Right cardiac atrium (tissue), 5 donors: Measurements from ENCODE around the gene ASXL1. TPM values are rescaled to one million over a fixed set of nuclear protein-coding genes. Genes with fewer than 3 reads are reported as not detected.

Experiments
- ATAC-seq, 2 donors: fragments of 200-7000 bp; cut with Tn5 transposase; one replicate each; pipeline versions ENCODE4 v1.8.0 to v1.9.1; 2020; ENCODE audit warnings: moderate library complexity in 2 of 2, mild to moderate bottlenecking in 1 of 2
- DNase-seq, 3 donors: peaks; one replicate each; pipeline ENCODE4 v3.0.0-alpha.2; 2020
- H3K27ac ChIP-seq: one replicate; pipeline ENCODE4 v1.5.1; 2013; ENCODE audit warnings: mild to moderate bottlenecking, low read length, control low read depth, moderate library complexity
- H3K27me3 ChIP-seq: one replicate; pipeline ENCODE4 v1.6.1; 2013; ENCODE audit not compliant: control insufficient read depth, insufficient read depth
- H3K4me1 ChIP-seq: one replicate; pipeline ENCODE4 v1.6.1; 2013; ENCODE audit warnings: low read length; ENCODE audit not compliant: control insufficient read depth, insufficient read depth
- H3K4me3 ChIP-seq: one replicate; pipeline ENCODE4 v1.5.1; 2013; ENCODE audit warnings: low read length, control low read depth
- H3K9me3 ChIP-seq: one replicate; pipeline ENCODE4 v1.6.1; 2013; ENCODE audit warnings: low read length; ENCODE audit not compliant: control insufficient read depth
- WGBS: extraction: QIAGEN DNeasy Blood & Tissue Kit; methylation state at CpG from one replicate; pipeline ENCODE4 v1.1.7; 2013; 5-methylcytosine and 5-hydroxymethylcytosine counted together
- intact Hi-C, 4 donors: fragments of 100-400 bp; cut with DNase I; formaldehyde crosslinking; loops; one replicate each; pipeline versions ENCODE4 v1.11.0 to v1.14.0; 2022 to 2023
- polyA plus RNA-seq: library from polyadenylated mRNA; stranded (reverse); fragments of 200-250 nt; gene quantifications from one replicate; pipeline ENCODE4 v1.2.3, GENCODE V29; 2013
- total RNA-seq, 4 donors: library from RNA; stranded (reverse); fragmentation: NEBNext Ultra II Directional; extraction: Animal tissue kit (Norgen Biotek cat#: 25700); gene quantifications; one replicate each; pipeline ENCODE4 v1.2.1, GENCODE V29; 2021
- donor health status: healthy with polysubstance abuse.
- donor health status: DM: no; HTN: yes; CAD: no.
- donor health status: DM: no; HTN: no; CAD: no.
- donor health status: DM: no; HTN: yes; CAD: no; lungs with severe emphysema.
- donor health status: DM: yes; HTN: yes; CAD: no.

ASXL1 gene
- total and polyA plus RNA-seq, 5 donors = 19.1 to 51.3 (median 37.0) TPM

GRCh38 chr20:32479012-32479411 is 120.9 kb downstream of the ASXL1 start:
- H3K27me3 ChIP-seq = no peaks in the 10 kb centered on the region
- intact Hi-C loops = no loop called here
- no peaks in the 10 kb centered on the region for H3K9me3 ChIP-seq
- H3K4me1 ChIP-seq = peaks cover 15% of the 10 kb centered on the region
- ATAC-seq (no peak), DNase-seq (no peak)
- WGBS = 89% methylated on average over 5 of the region's 5 CpGs
- H3K27ac ChIP-seq = no peak overlapping the region
- no peak overlapping the region for H3K4me3 ChIP-seq

- Histone ChIP-seq H3K9me3 (no peaks in the 10 kb centered on the region), H3K27ac (no peak overlapping the region), H3K4me1 (peaks cover 11% of the 10 kb centered on the region), H3K27me3 (no peaks in the 10 kb centered on the region), H3K4me3 (no peak overlapping the region)
- DNase-seq (peak in 1 of 3 donors; percentile 37), ATAC-seq (no peak)
- 56% methylated on average over 2 of the region's 2 CpGs for WGBS
- intact Hi-C loops = loop anchor here in 1 of 4 donors (10.0 kb wide), 1 partner anchor 115 kb away; no protein-coding TSS in a partner anchor
Measured at GRCh38 chr20:32479697-32480171, 121.6 kb downstream of the ASXL1 start.

- DNase-seq (peak in 1 of 3 donors; percentile 47), ATAC-seq (no peak)
- H3K4me1 ChIP-seq = peaks cover 8% of the 10 kb centered on the region
- intact Hi-C loops = loop anchor here in 1 of 4 donors (10.0 kb wide), 1 partner anchor 116 kb away; no protein-coding TSS in a partner anchor
- H3K9me3 ChIP-seq = no peaks in the 10 kb centered on the region
- H3K27ac ChIP-seq = peak overlapping the region; percentile 63
- 67% methylated on average over 12 of the region's 12 CpGs for whole genome bisulfite sequencing
- no peak overlapping the region for H3K4me3 ChIP-seq
- no peaks in the 10 kb centered on the region for H3K27me3 ChIP-seq
Measured at GRCh38 chr20:32480371-32481241, 122.5 kb downstream of the ASXL1 start.

- Histone ChIP-seq H3K27ac (peak overlapping the region; percentile 63), H3K27me3 (no peaks in the 10 kb centered on the region), H3K9me3 (no peaks in the 10 kb centered on the region), H3K4me3 (peak overlapping the region; percentile 99), H3K4me1 (peaks cover 8% of the 10 kb centered on the region)
- WGBS = 41% methylated on average over 13 of the region's 13 CpGs
- peak in 1 of 3 donors; percentile 64 for DNase-seq
- intact Hi-C loops = loop anchor here in 1 of 4 donors (10.0 kb wide), 1 partner anchor 117 kb away; no protein-coding TSS in a partner anchor
- peak in 1 of 2 donors; percentile 2 for ATAC-seq
Measured at GRCh38 chr20:32481311-32482142, 123.4 kb downstream of the ASXL1 start.

GRCh38 chr20:32482143-32482441 is 124.0 kb downstream of the ASXL1 start:
- 7% methylated on average over 9 of the region's 9 CpGs for WGBS
- no peak for DNase-seq
- Histone ChIP-seq H3K4me1 (peaks cover 8% of the 10 kb centered on the region), H3K27me3 (no peaks in the 10 kb centered on the region), H3K9me3 (no peaks in the 10 kb centered on the region), H3K27ac (peak overlapping the region; percentile 5), H3K4me3 (peak overlapping the region; percentile 99)
- no peak for ATAC-seq
- intact Hi-C loops = loop anchor here in 1 of 4 donors (10.0 kb wide), 1 partner anchor 117 kb away; no protein-coding TSS in a partner anchor

- H3K27me3 ChIP-seq = no peaks in the 10 kb centered on the region
- peak; percentile 39 to 44 for ATAC-seq
- under 1% methylated on average over 78 of the region's 82 CpGs for WGBS
- H3K9me3 ChIP-seq = no peaks in the 10 kb centered on the region
- intact Hi-C loops = loop anchor here in 1 of 4 donors (10.0 kb wide), 1 partner anchor 118 kb away; no protein-coding TSS in a partner anchor
- H3K4me3 ChIP-seq = peak overlapping the region; percentile 99
- peaks cover 8% of the 10 kb centered on the region for H3K4me1 ChIP-seq
- DNase-seq = peak in 2 of 3 donors; percentile 83 to 84
- peak overlapping the region; percentile 5 for H3K27ac ChIP-seq
Measured at GRCh38 chr20:32482442-32483261, 124.5 kb downstream of the ASXL1 start.

- 1% methylated on average over 79 of the region's 79 CpGs for WGBS
- Histone ChIP-seq H3K27me3 (no peaks in the 10 kb centered on the region), H3K27ac (peak overlapping the region; percentile 77), H3K4me1 (peaks cover 8% of the 10 kb centered on the region), H3K9me3 (no peaks in the 10 kb centered on the region), H3K4me3 (peak overlapping the region; percentile 99)
- ATAC-seq (peak; percentile 46 to 64), DNase-seq (peak; percentile 71 to 88 (median 85))
- intact Hi-C loops = loop anchor here in 1 of 4 donors (10.0 kb wide), 1 partner anchor 119 kb away; no protein-coding TSS in a partner anchor
Measured at GRCh38 chr20:32483351-32484224, 125.5 kb downstream of the ASXL1 start.

- DNase-seq = peak; percentile 64 to 82 (median 75)
- WGBS = under 1% methylated on average over 74 of the region's 74 CpGs
- peaks cover 8% of the 10 kb centered on the region for H3K4me1 ChIP-seq
Measured at GRCh38 chr20:32484225-32484957, 126.3 kb downstream of the ASXL1 start.

More at GRCh38 chr20:32484225-32484957, 126.3 kb downstream of the ASXL1 start:
- H3K27me3 ChIP-seq = no peaks in the 10 kb centered on the region
- ATAC-seq = peak; percentile 49 to 59
- H3K4me3 ChIP-seq = peak overlapping the region; percentile 99
- intact Hi-C loops = loop anchor here in 1 of 4 donors (10.0 kb wide), 1 partner anchor 120 kb away; no protein-coding TSS in a partner anchor
- H3K9me3 ChIP-seq = no peaks in the 10 kb centered on the region
- peak overlapping the region; percentile 77 for H3K27ac ChIP-seq
